Hepatic stellate cell (primary cell): ENCODE data around the gene COL24A1.

Experiments
- DNase-seq: peaks from one replicate; pipeline ENCODE4 v3.0.0; 2011; ENCODE audit warnings: low spot score

COL24A1 gene

DNA sequence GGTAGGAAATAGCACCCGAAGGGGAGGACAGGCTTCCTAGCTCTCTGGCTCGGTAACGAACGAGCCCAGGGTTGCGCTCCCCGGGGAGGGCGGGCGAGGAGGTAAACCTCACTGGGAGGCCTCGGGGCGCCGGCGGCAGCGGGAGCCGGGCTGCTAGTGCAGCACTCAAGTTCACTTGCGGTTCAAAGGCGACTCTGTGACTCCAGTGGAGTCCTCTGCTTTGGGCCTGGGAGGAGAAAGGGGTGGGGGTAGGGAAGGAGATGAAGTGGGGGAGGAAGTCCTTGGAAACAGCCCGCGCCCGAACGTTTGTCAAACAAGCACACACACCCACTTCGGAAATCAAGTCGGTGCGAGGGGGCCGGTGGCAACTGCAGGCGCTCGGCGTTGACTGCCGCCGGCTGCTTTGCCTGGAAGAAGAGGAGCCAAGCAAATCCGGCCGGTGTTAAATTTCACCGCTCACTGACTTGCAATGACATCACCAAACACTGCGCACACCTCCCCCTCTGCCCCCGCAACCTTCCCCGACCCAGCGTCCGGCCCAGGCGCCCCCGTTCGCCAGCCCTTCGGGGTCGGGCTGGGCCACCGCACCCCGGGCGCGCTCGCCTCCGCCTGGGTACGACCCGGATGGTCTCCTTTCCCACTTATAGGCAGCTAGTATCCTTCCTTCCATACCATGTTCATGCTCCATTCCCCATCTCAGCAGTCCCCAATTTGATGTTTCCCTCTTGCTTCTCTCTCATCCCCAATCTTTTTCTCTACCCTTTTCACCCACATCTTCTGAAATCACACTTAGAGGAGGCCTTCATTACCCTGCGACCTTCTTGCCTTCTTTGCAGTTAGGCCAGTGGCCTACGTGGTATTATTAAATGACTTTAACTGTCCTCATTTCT, at the start of gene COL24A1:
Gene COL24A1, minus strand, starts transcription at position 207 of the 890 bp plus-strand sequence. CDS start 376 bp downstream, outside the sequence.
- DNase-seq = peak; percentile 41

DNA sequence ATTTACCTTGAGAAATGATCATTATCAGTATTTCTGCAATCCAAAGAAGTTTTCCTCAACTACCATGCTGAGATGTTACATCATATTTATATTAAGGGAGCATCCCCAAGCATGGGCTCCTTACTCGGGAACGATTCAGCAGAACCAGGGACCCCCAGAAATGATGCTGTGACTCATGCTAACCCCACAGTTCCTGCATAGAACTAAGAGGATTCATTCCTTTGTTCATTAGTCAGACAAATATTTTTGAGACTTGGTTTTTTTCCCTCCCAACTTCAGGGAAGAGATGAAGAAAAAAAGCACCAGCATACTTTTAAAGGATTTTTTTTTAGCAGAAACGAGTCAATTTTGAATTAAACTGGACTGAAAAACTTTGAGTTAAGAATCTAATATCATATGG, 49.2 kb upstream of the COL24A1 start:
- no peak for DNase-seq

DNA sequence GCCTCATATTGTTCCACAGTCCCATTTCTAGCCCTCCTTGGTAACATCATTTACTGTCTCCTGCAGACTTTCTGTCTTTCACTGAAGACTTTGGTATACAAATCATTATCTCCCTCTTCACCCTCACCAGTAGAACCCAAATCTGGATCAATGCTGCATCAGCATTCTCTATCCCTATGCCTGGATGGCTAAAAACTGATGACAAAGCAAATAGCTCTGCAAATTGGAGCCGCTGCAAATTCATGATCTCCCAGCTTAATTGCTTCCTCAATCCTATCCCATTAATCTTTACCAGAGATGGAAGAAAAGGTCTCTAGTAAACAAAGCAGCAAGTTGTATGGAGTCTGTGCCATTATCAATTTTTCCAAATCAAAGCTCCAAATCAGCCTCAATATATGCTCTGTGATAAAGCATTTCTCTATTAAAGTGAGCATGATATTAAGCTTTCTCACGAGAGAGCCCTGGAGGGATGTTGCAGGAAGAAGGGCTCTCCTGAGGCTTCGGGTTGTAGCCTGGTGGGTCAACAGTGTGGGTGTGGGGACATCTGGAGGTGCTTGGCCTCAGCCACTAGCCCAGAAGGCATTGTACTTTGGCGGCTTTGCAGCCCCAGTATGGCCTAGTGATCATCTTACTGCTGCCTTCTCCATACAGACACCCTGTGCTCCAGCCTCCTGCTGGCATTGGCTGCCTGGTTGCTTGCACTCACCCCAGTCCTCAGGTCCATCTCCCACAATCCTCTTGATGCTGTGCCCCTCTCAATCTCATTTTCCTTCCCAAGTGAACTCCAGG, 46.2 kb upstream of the COL24A1 start:
- DNase-seq = no peak

DNA sequence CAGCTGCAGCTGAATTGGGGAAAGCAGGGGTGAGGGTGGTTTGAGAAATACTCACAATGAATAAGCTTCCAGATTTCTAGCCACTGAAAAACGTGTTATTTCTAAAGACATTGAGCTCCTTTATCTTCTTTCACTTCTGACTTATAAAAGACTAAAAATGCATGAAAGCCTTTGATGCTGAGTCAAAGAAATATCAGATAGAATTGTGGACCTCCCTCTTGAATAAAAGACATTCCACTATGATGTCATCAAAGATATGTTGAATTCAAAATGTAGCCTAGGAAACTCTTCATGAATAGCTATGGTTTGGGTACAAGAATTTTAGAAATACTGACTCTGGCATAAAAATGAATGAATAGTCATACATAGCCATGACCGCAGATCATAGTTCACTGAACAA, 44.7 kb upstream of the COL24A1 start:
- DNase-seq = no peak

DNA sequence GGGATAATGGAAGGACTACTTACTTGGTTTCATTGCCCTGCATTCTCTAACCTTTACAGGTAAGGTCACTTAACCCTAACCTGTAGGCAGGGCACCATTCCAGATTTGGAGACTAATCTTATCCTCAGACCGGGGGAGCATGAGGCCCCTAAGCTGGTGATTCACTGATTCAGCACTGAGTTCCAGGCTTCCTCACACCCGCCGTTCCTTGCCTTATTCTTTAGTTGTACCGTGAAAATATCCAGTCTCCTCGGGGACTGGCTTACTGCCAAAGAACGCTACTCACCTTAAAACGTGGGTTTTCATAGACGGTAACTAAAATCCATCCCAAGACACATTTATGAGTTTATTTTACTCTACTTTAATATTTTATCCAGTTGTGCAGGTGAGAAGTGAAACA, 44.3 kb upstream of the COL24A1 start:
- no peak for DNase-seq

DNA sequence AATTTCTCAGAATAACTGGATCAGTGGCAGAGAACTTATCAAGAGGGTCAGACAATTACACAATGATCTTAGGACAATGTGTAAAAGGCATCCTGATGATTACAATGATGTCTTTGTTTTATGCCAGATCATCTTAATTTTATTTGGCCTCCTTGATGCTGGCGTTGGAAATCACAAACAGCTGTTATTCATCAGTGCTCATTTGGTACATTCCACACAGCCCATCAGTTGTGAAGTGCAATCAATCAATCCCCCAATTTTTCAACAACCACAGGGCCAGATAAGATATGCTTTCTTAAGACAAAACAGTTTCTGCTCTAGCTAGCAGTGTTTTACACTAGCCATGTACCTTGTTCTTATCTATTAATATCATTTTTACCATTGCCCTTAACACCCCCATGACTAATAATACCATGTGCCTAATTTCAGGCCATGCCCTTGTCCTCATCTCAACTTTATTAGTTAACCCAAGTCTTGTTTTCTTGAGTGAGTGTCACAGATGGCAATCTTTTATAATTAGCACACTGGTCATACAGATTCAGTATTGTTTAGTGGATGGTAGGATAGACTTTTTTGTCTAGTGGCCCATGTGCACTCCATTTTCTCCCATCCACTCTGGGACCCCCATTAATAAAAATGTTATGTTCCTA, 40.8 kb upstream of the COL24A1 start:
- no peak for DNase-seq

DNA sequence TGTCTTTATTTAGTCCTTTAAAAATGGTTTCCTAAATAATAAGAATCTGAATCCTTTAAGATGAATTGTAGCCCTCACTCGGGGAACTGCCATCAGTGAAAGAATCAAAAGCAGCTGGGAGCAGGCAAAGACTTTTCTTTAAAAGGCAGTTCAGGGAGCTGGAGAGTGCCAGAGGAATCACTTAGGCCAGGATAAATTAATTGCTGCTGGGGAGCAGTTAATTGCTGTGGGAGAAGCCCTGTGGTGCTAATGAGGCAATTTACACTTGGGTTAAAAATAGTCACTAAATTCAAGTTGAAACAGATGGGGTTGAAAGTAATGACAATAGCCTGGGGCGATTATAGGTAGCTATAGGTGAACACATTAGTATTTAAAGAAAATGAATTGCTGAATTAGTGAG, 38.7 kb upstream of the COL24A1 start:
- no peak for DNase-seq

DNA sequence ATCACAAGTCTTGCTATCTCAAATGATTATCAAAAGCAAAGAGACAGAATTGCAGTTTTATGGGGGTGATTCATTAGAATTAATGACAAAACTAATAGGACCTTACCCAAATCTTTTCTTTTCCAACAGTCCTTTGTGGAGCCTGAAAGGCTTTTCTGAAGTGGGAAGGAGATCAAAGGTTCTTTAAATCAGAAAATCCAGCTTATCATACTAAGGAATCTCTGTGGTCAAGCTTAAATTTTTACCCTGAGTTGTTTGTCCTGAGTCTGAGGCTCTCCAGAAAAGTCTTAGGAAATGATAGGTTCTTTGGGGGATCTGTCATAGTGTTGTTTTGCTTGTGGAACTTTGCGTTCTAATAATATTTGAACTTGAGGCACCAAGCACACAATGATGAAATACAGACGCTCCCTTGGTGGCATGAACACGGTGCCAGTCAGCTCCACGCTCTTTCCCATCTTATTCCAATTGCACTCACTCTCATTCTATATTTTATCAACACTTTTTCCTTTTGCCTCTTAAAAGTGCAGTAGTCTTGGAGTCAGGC, 38.0 kb upstream of the COL24A1 start:
- DNase-seq = no peak

DNA sequence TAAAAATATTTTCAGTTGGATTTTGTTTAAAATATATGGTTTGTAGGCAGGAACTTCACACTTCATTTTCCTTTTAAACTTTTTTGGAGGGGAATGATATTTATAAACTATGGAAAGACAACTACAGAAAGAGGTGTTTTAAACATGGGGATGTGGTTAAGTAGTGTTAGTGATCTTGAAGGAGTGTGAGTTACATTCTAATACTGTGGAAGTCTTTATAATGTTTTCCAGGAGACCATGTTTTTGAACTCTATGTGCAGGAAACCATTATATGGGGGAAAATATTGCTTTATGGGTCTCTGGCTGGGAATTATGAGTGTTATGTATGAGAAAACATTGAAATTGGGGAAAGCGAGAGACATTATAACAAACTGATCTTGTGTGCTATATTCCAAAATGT, 35.8 kb upstream of the COL24A1 start:
- no peak for DNase-seq

DNA sequence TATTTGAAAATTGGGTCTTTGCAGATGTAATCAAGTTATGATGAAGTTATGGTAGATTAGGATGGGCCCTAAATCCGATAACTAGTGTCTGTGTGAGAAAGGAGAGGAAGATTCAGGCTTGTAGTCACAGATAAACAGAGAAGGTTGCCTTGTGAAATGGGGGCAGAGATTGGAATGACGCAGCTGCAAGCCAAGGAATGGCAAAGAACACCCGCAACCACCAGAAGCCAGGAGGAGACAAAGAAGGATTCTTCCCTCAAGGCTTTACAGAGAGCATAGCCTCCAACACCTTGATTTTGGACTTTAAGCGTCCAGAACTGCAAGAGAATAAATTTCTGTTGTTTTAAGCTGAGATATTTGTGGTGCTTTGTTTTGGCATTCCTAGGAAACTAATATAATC, 35.4 kb upstream of the COL24A1 start:
- DNase-seq = no peak

DNA sequence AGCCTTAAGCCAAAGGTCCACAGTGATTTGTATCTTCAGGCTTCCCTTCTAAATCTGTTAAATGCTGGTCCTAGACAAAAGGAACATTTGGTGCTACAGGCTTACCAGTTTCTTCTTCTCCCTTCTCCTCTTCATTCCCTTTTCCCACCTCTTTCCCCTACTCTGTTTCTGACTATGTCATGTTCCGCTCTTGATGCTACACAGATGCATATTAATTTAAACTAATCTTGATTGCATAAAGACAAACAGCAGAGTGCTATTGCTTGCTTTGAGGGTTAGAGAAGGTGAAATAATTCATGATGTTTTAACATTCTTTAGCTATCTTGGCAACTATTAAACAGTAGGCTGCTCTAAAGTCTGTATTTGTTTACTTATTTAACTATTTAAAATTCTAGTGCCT, 34.3 kb upstream of the COL24A1 start:
- no peak for DNase-seq

DNA sequence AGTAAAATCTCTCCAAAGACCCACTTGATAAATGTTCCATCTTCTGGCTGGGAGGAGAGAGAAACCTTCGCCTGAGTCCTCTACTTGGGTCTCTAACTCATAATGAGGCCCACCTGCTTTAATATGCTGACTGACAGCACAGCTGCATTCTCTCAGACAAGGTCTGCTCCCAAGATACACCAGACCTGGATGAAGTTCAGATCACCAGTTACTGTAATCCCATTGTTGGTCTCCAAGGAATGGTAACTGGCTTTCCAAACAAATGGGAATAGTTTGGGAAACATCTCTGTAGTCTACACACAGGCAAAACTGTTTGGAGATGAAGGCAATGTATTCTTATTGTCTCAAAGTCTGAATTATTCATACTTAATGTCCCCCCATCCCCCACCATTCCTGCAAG, 27.9 kb upstream of the COL24A1 start:
- no peak for DNase-seq

DNA sequence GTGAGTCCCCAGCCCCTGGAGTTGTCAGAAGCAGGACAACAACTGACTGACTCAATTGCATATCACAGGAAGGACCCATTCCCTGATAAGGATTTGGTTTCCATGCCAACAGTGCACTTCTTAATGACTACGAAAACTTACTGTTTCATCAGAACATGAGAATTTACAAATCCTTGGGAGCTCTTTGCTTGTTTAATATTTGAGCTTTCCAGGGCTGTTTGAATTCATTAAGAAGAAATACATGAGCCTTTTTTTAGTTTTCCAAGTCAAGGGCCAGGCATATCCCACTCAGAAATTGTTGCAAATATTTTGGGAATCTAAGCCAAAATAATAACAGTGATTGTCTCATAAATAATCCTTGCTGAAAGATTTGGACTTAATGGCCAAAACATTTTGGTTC, 27.2 kb upstream of the COL24A1 start:
- DNase-seq = no peak

DNA sequence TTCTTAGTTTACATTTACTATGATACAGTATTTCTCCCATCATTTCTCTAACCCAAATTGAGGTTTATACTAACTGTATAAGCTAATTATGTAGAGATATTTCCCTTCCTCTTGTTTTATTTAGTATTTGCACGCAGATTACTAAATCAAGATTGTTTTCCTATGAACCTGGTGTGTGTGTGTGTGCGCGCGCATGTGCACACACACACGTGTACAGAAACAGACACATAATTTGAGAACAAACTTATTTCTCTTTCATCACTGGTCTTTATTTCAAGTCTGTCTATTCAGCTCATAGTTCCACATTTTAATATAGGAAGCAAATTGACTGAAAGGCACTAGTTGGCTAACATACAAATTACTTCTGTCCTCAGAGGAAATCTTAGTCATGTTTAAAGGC, 19.7 kb upstream of the COL24A1 start:
- no peak for DNase-seq

DNA sequence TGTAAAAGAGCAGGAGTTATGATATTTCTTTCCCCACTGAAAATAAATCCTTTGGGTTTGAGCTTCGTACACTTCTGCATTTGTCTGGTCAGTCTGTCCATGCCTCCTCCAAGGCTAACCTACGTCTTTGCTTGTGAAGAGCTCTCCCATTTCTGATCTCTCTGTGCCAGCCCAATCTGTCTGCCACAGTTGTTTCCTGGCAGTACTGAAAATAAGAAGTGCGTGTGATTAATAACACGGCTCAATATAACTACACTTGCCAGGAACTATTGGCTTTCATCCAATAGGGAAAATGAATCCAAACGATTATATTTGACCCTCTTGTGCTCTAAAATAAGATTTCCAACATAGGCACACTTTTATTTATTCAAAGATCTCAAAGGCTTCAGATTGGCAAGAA, 19.2 kb upstream of the COL24A1 start:
- no peak for DNase-seq

DNA sequence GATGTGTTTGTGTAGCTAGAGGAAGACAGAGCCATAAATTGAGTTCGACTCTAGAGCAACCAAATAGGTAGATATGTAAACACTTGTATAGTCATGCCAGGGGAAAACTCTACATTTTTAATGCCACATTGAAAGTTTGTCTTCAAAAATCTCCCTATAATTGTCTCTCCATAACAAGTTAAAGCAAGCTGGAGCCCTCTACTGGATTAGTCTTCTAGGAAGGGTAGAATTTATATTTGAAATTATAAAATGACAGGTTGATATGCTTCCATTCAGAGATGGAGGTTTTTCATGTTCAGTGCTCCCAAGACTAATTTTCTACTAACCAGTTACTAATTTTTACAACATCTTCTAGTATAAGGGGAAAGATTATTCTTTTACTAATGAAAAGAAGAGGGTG, 13.1 kb upstream of the COL24A1 start:
- peak; percentile 11 for DNase-seq

DNA sequence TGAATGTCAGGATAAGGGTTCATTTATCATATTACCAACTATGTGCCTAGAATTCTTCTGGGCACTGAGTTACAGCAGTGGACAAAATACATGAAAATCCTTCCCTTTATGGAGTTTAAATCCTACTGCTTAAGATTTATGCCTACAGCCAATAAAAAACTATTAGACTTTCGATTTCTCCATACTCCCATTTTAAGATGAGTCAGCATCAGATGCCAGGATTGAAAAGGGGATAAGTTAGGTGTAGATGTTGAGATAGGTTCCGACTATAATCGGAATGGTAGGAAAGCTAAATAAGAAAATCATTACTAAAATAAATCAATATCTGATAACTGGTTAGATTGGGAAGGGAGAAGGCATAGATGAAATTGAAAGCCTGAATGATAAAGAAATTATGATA, 3.2 kb upstream of the COL24A1 start:
- DNase-seq = no peak

DNA sequence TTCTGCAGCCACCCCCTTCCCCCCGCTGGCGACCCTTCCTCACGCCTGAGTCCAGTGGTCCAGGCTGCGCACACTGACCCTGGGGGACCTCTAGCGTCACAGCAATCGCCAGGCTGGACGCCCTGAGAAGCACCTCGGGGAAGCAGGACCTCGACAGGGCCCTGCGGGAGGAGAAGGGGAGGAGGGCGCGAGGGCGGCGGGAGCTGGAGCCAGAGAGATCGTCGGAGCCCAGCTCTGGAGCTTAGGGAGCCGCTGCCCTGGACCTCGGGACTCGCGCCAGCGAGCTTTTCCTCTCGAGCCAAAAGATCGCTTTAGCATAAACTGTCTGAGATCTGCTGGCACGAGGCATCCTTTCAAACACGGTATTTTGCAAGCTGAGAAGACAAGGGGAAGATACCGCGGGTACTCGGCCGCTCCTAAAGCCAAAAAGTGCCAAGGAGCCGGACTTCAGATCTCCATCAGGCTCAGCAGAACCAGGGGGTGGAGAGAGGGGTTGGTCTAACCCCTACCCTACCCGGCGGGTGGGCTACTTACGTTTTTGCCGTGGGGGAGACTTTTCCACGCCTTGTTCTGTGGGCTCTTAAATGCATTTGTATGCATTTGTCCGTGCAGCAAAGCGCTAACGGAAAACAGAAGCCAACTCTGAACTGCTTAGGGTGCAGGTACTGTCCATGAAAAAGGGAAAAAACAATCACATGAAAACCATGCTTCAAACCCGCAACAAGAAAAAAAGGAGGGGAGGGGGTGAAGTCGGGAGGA, 586 bp downstream of the COL24A1 start:
- peak; percentile 36 for DNase-seq

DNA sequence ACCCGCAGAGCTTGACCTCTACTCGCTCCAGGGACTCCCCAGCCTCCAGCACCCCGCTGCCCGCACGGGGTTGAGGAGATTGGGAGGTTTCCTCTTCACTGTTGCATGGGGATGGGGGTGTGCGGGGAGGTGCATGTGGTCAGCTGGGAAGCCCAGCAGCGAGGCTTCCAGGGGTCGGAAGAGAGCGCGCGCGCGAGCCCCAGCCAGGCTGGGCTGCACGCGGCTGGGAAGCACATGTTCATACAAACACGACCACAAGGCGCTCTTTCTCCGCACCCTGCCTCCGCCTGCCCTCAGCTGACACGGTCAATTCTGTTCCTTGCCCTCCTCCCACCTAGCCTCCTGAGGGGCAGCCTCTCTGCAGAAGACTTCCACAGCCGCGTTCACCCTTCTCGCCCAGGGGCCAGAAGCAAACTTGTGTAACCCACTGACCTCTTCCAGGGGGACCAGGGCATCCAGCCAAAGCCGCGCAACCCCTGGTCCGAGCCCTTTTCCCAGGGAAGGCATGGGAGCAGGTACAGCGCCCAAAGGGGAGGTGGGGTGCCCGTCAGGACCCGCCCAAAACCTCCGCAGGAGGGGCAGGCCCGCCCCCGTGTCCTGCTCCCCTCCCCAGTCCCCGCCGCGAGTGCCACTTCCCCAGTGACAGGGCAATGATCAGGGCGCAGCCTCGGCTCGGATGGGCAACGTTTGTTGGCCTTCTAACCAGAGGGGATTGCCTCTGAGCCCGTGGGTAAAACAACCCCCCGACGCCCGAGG, 1.3 kb downstream of the COL24A1 start:
- peak; percentile 31 for DNase-seq

DNA sequence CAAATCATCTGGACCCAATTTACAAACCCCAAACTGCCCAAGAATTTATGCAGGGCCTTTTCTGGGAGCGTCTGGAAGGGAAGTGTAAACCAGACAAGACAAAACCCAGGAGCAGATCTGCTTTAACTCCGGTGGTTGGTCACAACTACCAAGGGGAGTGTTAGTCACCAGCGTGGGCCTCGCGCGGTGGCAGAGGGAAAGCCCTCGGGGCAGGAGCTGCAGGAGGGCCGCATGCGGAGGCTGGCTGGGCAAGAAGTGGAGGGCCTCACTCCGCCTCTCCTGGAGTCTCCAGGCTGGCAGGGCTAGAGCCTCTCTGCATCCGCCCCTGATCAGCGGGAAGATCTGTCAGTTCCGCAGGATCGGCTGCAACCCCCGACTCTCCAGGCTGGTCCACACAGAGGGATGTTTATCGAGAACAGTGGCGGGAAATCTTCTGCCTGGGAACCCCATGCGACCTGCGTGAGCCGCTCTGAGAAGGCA, 2.0 kb downstream of the COL24A1 start:
- DNase-seq = no peak

DNA sequence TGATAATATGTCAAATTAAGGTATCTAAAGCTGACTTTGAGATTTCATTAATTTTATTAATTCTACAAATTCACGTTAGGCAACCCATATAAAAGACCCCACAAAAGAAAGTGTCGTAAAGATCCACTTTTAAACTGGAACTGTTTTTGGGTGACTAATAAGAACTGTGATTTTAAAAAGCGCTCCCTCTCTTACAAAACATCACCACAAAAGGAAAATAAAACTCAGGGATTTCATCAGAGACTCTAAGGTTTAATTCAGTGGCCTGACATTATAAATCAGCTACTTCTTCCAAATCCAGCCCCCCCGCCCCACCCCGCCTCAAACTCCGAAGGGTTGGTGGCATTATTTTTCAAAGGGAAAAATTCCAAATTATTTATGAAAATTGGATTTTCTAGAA, 2.7 kb downstream of the COL24A1 start:
- DNase-seq = no peak
